ENCODE results near the gene GPR4.

GPR4 gene

GRCh38 chr19:45587873-45588272 lies 14.1 kb downstream of the GPR4 start:
- no peak for DNase-seq

- DNase-seq = no peak
Measured at GRCh38 chr19:45585158-45585577, 16.8 kb downstream of the GPR4 start.

GRCh38 chr19:45584332-45585157 lies 17.5 kb downstream of the GPR4 start, which contains the start of gene OPA3:
OPA3 (minus strand) TSS chr19:45584802; CDS start chr19:45584764, 38 bp downstream.
- DNase-seq = peak; percentile 96 to 100 (median 99)

- DNase-seq = no peak
Measured at GRCh38 chr19:45581576-45581975, 20.4 kb downstream of the GPR4 start.

- DNase-seq = no peak
Measured at GRCh38 chr19:45578861-45579260, 23.2 kb downstream of the GPR4 start.

GRCh38 chr19:45577111-45577905 lies 24.7 kb downstream of the GPR4 start:
- no peak for DNase-seq

- DNase-seq = no peak
Measured at GRCh38 chr19:45576682-45577081, 25.3 kb downstream of the GPR4 start.

GRCh38 chr19:45575216-45575615 lies 26.8 kb downstream of the GPR4 start:
- no peak for DNase-seq

- no peak for DNase-seq
Measured at GRCh38 chr19:45574526-45574925, 27.5 kb downstream of the GPR4 start.

- no peak for DNase-seq
Measured at GRCh38 chr19:45571457-45572220, 30.4 kb downstream of the GPR4 start.

- DNase-seq = peak in 3 of 5 experiments; percentile 30 to 52 (median 38)
Measured at GRCh38 chr19:45569619-45570421, 32.2 kb downstream of the GPR4 start.

- no peak for DNase-seq
Measured at GRCh38 chr19:45568732-45569131, 33.3 kb downstream of the GPR4 start.

GRCh38 chr19:45567609-45568008 lies 34.4 kb downstream of the GPR4 start:
- DNase-seq = no peak

- no peak for DNase-seq
Measured at GRCh38 chr19:45564131-45564780, 37.8 kb downstream of the GPR4 start.

GRCh38 chr19:45560686-45561085 lies 41.3 kb downstream of the GPR4 start:
- no peak for DNase-seq

GRCh38 chr19:45560038-45560437 lies 42.0 kb downstream of the GPR4 start:
- DNase-seq = no peak

- peak; percentile 14 to 85 (median 53) for DNase-seq
Measured at GRCh38 chr19:45558399-45558878, 43.6 kb downstream of the GPR4 start.

- no peak for DNase-seq
Measured at GRCh38 chr19:45556835-45557234, 45.2 kb downstream of the GPR4 start.

- DNase-seq = no peak
Measured at GRCh38 chr19:45554481-45554880, 47.5 kb downstream of the GPR4 start.

GRCh38 chr19:45553464-45553863 lies 48.5 kb downstream of the GPR4 start:
- DNase-seq = no peak

- DNase-seq = no peak
Measured at GRCh38 chr19:45547965-45548609, 53.9 kb downstream of the GPR4 start.

Measured in T-helper 2 cell (primary cell).